Gastrocnemius medialis (tissue), 4 donors: ENCODE measurements around the gene MACROD2.

Source experiments
- POLR2A ChIP-seq, 2 donors: fragments of 450-650 bp; IDR thresholded peaks; one replicate each; pipeline ENCODE4 v1.6.1; 2017; ENCODE audit warnings: antibody characterized with exemption in 2 of 2, mild to moderate bottlenecking in 2 of 2, moderate library complexity in 2 of 2
- TF ChIP-seq, protein P1 (sequence below), 5 experiments: fragments of 450-650 bp in 3 of 5; fragments of 200-600 bp in 2 of 5; sonication (generic) in 2 of 5; IDR thresholded peaks in 4 of 5; conservative IDR thresholded peaks in 1 of 5; 1 replicate in 4 of 5; 2 replicates in 1 of 5; pipeline ENCODE4 v1.5.1; 2016 to 2019; ENCODE audit warnings: antibody characterized with exemption in 5 of 5, mild to moderate bottlenecking in 3 of 5, moderate library complexity in 3 of 5

- TF ChIP-seq, protein P1, sequence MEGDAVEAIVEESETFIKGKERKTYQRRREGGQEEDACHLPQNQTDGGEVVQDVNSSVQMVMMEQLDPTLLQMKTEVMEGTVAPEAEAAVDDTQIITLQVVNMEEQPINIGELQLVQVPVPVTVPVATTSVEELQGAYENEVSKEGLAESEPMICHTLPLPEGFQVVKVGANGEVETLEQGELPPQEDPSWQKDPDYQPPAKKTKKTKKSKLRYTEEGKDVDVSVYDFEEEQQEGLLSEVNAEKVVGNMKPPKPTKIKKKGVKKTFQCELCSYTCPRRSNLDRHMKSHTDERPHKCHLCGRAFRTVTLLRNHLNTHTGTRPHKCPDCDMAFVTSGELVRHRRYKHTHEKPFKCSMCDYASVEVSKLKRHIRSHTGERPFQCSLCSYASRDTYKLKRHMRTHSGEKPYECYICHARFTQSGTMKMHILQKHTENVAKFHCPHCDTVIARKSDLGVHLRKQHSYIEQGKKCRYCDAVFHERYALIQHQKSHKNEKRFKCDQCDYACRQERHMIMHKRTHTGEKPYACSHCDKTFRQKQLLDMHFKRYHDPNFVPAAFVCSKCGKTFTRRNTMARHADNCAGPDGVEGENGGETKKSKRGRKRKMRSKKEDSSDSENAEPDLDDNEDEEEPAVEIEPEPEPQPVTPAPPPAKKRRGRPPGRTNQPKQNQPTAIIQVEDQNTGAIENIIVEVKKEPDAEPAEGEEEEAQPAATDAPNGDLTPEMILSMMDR (IDR thresholded peaks at IDR 0.05 in 4 of 5, conservative IDR thresholded peaks at IDR 0.05 in 1 of 5) = no peak
- TF ChIP-seq POLR2A (IDR thresholded peaks at IDR 0.05) = no peak
Observed at GRCh38 chr20:14000917-14001316, 5.6 kb downstream of the MACROD2 start.
